GM18861 (cell line): ENCODE results near the gene WNT10A.

Experiments
- ATAC-seq: cut with Tn5 transposase; IDR thresholded peaks from one replicate; pipeline ENCODE4 v1.9.1; 2021; ENCODE audit not compliant: unreplicated experiment

Gene WNT10A

DNA sequence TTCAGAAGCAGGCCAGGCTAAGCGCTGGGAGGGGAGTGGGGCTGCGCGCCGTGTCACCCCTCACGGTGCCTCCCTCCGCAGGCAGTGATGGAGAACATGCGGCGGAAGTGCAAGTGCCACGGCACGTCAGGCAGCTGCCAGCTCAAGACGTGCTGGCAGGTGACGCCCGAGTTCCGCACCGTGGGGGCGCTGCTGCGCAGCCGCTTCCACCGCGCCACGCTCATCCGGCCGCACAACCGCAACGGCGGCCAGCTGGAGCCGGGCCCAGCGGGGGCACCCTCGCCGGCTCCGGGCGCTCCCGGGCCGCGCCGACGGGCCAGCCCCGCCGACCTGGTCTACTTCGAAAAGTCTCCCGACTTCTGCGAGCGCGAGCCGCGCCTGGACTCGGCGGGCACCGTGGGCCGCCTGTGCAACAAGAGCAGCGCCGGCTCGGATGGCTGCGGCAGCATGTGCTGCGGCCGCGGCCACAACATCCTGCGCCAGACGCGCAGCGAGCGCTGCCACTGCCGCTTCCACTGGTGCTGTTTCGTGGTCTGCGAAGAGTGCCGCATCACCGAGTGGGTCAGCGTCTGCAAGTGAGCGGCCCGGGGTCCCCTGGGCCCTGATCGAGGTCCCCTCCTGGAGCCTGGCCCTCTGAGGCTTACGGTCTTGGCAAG lies 12.2 kb downstream of the WNT10A start:
- ATAC-seq: peak; percentile 47

DNA sequence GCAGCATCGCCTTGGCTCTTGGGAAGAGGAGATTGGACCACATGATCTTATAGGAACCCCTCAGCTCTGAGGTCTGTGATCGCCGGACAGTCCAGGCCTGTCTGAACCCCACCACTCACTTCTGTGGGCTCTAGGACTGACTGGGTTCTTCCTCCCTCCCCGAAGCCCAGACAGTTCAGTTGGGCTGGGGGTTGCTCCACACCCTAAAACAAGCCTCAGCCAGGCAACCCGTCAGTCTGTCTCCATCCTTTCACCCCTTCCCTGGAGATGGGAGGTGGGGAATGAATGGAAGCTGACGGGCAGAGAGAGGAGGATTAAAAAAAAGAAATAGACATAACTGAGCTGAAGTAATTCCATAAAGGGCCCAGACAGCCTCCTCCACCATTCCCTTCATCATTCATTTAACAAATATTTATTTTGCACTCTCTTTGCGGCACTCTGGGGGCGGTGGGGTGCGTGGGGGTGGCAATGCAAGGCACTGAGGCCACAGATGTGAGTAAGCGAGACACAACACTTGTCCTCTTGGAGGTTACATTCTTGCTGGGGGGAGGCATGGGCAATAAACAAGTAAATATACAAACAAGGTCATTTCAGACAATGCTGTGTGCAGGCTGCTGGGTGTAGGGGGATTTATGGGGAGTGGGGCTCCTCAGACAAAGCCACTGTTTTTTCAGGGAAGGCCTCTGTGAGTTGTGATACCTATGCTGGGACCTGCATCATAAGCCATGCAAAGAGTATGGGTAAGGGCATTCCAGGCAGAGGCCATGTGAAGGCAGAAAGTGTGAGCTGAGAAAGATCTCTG lies 12.9 kb downstream of the WNT10A start:
- no peak for ATAC-seq

DNA sequence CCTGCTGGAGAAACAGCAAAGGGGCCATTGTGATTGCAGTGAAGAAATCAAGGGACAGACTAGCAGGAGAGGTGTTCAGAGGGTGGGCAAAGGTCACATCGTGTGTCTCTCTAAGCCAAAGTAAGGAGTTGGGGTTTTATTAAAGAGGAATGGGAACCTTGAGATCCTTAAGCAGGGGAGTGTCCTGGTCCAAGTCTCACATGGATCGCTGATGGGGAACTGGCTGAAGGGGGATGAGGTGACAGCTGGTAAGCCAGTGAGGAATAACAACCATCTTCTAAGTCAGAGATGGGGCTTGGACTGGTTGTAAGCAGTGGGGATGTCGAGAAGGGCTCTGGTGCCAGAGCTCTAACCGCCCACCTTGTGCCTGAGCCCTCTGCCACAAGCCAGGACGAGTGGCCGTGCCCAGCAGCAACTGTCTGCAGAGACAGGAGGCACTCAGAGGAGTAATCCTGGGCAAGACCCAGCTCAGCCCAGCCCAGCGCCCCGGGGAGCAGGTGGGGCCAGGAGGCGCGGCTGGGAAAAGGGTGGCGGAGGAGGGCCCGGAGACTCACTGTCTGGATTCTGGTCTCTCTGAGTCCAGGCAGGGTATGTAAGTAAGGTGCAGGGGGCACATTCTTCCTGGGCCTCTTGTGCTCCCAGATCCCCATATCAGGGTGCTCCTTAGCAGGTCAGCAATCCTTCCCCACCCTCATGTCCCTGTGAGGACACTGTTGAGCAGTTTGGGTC lies 13.7 kb downstream of the WNT10A start:
- ATAC-seq: no peak

DNA sequence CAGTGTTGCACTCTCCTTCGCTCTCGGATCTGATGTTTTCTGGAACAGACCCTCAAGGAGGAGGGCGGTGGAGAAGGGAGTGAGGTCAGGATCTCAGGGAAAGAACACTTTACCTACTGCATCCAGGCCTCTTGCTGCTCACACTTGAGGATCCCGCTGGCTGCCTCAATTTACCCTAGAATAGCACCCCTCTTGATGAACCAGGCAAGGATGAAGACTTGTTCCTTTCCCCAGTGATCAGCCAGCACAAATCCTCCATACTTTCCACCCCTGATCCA lies 14.2 kb downstream of the WNT10A start:
- no peak for ATAC-seq

DNA sequence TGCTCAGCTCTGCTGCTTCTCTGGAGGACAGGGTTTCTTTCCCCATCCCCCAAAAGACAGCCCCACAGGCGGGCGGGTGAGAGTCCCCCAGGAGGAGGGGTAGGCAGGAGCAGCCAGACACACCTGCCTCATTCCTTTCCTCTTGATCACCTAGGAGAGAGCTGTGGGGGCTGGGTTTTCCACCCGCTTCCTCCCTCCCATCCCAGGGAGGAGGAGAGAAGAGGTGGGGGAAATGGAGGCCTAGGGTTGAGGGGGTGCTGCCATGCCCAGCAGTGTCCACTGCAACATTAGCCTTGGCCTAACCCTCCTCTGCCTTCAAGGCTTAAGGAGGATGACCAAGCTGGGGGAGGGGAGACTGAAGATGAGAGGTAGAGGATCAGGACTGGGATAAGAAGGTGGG lies 14.7 kb downstream of the WNT10A start:
- no peak for ATAC-seq

DNA sequence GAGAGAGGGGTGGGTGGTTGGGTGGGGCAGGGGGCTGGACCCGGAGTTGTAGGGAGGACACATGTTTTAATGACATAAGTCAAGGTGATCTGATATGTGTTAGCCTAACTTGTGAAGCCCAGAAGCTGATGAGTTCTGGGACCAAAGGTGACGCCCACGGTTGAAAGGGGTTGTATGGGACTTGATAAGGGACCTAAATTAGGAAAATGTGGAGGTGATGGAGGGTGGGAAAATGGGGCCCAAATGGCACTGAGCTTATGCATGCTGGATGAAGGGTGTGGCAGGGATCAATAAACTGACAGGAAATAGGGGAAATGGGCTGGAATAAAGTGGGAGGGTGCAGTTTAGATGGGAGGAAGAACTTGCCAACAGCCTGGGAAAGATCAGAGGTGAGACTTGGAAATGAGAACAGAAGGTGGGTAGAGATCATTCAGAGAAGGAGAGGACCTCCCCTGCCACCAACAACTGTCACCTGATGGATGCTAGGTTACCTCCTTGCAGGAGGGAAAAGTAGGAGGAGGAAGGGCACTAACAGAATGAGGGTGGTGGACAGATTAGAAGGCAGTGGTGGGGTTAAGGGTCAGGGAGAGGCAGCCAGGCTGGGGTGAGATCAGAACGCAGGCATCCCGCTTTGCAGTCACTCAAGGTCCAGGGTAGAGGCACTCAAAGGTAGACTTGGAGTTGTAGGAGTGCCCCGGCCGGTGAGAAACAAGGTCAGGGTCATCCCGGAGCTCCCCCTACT lies 15.3 kb downstream of the WNT10A start:
- no peak for ATAC-seq

DNA sequence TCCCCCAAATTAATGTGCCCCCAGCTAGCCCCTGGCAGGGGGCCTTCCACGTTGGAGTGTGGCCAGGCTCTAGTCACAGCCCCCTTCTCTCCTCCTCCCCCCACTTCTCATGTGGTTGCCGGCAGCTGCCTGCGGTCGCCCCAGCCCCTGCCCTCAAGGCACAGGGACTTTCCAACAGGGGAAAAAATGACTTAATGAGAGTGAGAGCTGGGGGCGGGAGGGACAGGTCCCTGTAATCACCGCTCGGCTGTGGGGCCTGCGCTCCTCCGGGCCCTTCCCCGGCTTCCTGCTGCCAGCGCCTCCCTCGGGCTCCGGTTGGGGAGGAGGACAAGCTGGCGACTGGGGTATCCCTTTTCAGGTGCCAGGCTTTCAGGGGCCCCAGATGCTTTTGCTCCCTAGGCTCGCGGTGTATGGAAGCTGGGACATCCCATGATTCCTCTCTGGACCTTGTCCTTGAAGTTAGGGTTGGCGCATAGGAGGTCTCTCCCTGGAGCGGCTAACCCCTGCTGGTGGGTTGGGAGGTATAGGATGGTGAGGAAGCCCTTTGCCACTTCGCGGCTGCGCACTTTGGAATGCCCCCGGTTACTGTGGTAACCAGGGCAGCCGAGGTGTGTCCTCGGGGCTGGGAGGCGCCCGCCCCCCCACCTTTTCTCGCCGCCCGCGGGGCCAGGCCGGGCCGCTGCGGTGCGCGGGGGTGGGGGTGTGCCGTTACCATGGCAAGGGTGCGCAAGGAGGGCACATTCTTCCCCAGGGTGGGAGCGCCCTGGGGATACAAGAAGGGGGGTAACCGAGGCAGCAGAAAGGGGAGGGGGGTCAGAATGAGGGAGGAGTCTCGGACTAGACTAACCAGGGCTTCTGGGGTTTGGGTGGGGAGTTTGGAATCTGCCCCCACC lies 16.1 kb downstream of the WNT10A start:
- ATAC-seq: peak; percentile 34

DNA sequence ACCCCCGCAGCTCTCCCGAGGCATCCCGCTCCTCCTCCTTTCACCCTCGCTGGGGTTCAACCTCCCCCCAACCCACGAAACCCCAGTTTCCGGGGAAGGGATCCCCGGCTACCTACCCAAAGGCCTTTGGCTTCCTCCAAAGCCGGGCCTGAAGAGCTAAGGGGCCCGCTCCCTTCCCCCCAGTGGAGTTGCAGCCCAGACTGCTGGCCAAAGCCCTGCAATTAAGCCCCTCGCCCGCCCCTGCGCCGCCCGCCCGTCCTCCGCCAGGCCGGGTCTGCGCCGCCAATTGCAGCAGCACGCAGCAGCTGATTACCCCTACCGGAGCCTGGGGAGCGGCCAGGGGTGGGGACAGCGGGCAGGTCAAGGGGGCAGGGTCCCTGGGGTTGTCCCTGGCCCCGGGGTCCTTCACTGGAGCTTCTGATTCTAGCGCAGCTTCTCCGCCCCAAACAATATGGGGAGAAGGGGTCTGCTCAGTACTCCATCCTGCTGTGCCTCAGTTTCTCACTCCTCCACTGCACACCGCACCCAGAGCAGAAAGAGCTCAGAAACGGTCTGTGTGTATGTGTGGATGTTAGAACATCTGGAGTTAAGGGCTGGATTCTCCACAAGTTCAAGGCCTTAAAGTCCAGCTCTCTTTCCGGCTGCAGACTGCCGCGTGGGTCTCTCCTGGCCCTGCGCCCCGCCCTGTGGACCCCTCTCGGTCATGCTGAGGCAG lies 16.9 kb downstream of the WNT10A start:
- ATAC-seq: no peak

DNA sequence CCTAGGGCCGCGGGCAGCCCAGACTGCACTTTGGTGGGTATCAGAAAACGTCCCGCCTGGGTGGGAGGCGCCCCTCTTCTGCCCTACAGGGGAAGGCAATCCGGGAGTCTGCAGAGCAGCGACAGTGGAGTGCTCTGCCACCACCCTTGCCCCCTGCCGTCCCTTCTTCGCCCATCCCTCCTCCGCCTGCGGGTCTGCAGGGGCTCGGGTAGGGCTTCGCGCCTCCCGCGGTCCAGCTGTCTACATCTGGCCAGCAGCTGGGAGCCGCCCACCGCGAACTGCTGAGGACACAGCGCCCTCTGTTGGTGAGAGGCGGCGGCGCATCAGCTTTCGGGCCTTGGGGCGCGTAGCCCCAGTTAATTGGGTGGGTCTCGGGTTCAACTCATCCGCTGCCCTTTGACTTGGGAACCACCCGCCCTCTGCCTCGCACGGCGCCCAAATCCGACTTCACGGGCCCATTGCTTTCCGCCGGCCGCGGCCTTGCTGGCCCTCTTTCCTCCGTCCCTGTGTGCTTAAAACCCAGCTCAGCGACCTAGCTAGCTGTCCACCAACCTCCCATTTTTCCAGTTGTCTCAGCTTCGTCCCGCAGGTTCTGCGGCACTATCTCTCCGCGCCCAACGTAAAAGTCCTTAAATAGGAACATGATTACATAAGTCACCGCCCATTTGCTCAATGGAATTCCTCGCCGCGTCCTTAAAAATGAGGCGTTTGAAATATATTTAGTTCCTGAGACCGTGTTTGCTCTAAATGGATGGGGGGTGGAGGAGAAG lies 17.6 kb downstream of the WNT10A start:
- peak; percentile 33 for ATAC-seq

DNA sequence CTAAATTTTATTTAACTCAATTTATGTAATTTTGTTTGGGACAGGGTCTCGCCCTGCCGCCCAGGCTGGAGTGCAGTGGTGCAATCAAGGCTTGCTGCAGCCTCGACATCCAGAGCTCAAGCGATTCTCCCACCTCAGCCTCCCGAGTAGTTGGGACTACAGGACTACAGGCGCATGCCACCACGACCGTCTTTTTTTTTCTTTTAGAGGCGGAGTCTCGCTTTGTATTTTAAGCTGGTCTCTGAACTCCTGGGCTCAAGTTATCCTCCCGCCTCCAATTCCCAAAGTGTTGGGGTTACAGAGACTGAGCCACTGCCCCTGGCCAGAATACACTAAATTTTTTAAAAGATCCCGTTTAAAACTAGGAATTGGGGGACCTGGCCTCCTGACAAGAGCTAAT lies 18.5 kb downstream of the WNT10A start:
- no peak for ATAC-seq

DNA sequence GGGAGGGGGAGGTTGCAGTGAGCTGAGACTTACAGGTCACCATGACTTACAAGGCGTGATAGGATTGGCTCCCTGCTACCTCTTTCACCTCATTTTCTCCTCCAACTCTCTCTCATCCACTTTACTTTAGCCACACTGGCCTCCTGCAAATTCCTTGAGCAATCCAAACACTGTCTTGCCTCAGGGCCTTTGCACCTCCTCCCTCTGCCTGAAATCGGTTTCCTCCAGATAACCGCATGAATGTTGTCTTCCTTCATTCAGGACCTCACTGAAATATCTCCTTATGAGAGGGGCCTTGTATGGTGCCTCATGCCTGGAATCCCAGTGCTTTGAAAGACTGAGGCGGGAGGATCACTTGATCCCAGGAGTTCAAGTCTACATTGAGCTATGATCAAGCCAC lies 21.8 kb downstream of the WNT10A start:
- no peak for ATAC-seq

DNA sequence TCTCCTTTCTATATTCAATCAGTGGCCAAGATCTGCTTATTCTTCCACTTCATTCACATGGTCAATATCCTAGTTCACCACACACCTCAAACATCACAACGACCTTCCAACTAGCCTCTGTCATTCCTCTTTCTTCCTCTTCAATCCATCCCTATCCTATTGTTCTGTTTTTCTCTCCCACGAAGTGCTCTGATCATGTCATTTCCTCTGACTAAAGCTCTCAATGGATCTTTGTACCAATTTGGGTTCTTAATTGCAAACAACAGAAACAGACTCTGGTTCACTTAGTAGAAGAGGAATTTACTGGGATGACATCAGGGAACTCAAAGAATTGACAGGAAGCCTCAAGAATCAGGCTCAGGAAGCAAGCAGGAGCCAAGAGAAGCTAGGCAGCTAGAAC lies 23.5 kb downstream of the WNT10A start:
- no peak for ATAC-seq

DNA sequence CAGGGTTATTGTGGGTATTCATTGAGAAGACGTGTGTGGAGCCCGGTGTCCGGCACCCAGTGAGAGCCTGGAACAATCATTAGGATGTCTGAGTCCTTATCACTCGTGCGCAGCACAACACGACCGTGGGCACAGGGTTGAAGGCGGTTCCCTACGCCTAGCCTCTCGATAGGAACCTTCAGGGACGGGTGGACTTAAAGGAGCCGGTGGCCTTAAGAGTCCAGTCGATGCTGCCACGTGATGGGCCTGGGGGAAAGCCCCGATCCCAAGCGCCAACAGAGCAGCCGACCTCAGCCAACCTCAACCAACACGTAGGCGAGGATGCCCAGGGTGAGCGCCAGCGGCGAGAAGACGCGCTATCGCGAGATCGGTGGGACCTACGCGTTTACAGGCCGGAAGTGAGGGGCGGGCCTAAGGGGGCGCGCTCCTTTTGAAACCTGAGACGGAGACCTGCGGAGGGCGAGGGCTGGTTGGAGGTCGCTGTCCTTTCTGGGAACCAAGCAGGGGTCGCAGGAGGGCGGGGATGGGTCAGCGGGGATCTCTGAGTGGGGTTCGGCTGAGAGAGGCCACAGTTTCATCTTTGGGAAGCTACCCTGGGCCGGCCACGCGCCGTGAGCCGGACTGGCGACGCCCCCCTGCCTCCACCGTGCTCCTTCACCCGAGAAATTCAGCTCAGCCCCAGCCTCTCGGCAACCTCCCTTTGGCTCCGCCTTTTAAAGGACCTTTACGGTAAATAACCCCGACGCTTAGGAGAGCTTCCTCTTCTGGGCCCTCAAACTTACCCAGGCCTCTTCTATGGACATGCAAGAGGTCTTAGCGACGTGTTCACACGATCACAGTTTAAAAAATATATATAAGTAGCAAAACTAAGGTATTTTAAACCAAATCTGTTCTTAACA lies 28.3 kb downstream of the WNT10A start:
- peak; percentile 73 for ATAC-seq

DNA sequence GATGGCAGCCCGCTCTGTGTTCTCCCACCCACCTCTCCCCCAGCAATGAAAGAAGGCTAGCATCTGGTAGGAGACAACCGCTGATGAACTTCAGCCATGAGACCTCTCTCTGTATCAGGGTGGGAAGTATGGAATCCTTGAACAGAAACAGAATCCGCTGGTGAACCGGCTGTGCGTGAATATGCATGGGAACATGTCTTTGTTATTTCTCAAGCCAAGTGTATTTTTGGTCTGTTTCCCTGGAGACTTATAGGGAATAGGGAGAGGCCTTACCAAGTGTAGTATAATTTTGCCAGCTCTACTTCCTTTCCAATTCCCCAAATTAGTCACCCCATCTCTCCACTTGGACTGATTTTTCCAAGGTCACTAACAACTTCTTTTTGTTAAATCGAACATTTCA lies 30.1 kb downstream of the WNT10A start:
- no peak for ATAC-seq

DNA sequence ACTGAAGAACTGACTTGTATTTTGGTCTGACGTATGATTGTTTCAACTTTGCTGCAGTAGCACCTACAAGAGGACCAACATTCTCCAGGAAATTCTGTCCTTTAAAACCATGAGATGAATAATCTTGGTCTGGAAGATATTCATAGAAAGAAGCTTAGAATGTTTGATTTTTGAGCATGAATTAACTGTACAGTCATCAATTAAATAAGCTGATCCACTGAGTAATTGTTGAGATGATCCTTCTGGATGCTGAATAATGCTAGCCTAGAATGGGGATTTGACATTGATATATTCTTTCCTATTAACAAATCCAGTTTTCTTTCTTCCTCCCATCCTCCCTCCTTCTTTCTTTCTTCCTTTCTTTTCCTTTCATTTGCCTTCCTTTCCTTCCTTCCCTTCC lies 39.9 kb downstream of the WNT10A start:
- no peak for ATAC-seq

DNA sequence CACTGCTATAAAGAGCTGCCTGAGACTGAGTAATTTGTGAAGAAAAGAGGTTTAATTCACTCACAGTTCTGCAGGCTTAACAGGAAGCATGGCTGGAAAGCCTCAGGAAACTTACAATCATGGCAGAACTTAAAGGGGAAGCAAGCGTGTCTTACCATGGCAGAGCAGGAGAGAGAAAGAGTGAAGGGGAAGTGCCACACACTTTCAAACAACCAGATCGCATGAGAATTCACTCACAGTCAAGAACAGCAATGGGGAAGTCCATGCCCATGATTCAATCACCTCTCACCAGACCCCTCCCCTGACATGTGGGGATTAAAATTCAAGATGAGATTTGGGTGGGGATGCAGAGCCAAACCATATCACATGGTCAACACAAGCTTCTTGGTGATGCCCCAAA lies 44.1 kb downstream of the WNT10A start:
- no peak for ATAC-seq

DNA sequence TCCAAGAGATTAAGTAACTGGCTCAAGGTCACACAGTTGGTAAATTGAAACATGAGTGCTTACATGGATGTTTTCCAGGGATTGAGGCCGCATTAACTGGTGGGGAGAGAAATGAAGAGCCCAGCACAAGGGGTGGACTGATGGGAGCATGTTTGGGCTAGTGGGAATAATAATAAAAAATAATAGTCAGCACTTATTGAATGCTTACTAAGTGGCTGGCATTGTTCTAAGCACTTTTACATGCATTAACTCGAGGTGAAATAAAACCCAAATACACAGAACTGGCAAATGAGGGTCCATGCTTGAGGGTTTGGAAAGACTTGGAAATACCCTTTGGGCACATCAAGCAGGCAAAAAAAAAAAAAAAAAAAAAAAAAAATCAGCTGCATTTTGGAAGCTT lies 44.8 kb downstream of the WNT10A start:
- no peak for ATAC-seq

DNA sequence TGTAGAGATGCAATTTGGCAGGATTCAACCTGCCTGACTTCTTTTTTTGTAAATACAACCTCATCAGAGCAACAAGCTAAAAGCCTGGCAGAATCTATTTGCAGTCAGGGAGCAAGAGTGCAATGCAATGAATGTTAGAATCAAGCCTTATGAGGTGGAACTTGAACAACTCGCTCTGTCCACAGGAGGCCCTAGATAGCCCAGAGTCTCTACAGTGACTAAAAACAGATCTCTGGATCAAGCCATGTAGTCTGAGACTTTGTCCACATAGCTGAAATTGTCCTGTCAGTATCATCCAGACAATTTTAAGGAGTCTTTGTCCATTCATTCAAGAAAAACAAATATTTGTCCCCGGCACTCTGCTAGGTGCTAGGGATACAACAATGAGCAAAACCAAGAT lies 46.8 kb downstream of the WNT10A start:
- ATAC-seq: no peak
